22Rv1 (cell line): ENCODE measurements around the gene DYNC1I1.

Source experiments
- H3K27ac ChIP-seq: fragments of 450-650 bp; 2 replicates; pipeline ENCODE4 v1.5.1; 2017
- ZFX ChIP-seq: fragments of 450-650 bp; IDR thresholded peaks from 2 replicates; pipeline ENCODE4 v1.6.1; 2017; ENCODE audit warnings: antibody characterized with exemption, borderline replicate concordance
- TF ChIP-seq, protein P1 (sequence below): fragments of 450-650 bp; IDR thresholded peaks from 2 replicates; pipeline ENCODE4 v1.5.1; 2017; ENCODE audit warnings: mild to moderate bottlenecking

The DYNC1I1 gene

DNA sequence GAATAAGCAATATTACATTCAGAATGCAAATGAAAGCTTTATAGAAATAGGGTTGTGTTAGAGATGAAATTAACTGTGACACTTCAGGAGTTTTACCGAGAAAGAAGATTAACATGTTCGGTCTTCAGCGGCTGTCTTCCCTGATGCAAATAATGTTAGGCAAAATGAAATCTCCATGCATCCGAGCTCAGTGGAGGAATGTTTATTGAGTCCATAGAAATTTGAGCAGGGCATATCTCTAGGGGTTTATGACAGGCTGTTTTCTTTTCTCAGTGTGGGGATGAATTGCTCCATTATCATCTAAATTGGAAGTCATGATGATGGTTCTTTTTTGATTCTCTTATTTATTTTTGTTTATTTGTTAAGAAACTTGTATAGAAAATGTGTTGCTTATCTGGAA, 31.7 kb downstream of the DYNC1I1 start:
- no peak for TF ChIP-seq ZFX
- TF ChIP-seq, protein P1, sequence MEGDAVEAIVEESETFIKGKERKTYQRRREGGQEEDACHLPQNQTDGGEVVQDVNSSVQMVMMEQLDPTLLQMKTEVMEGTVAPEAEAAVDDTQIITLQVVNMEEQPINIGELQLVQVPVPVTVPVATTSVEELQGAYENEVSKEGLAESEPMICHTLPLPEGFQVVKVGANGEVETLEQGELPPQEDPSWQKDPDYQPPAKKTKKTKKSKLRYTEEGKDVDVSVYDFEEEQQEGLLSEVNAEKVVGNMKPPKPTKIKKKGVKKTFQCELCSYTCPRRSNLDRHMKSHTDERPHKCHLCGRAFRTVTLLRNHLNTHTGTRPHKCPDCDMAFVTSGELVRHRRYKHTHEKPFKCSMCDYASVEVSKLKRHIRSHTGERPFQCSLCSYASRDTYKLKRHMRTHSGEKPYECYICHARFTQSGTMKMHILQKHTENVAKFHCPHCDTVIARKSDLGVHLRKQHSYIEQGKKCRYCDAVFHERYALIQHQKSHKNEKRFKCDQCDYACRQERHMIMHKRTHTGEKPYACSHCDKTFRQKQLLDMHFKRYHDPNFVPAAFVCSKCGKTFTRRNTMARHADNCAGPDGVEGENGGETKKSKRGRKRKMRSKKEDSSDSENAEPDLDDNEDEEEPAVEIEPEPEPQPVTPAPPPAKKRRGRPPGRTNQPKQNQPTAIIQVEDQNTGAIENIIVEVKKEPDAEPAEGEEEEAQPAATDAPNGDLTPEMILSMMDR = no peak
- H3K27ac ChIP-seq = no peak overlapping the region

DNA sequence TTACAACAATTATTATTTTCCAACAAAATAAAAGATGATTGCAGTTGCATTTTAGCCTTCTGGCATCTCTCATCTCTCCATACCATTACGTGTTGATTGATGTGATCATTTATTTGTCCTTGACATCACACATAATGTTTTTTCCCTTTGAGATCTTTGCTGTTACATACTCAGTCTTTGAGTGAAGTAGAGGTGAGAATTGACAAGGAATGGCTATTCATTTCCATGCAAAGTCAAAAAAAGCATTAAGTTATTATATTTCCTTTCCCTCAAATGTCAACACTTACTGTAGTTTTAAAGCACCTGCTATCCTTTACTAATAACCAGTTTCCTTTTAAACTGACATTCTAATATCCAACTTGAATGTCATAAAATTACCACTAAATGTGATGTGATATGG, 33.6 kb downstream of the DYNC1I1 start:
- TF ChIP-seq, protein P1 = no peak
- no peak overlapping the region for H3K27ac ChIP-seq

DNA sequence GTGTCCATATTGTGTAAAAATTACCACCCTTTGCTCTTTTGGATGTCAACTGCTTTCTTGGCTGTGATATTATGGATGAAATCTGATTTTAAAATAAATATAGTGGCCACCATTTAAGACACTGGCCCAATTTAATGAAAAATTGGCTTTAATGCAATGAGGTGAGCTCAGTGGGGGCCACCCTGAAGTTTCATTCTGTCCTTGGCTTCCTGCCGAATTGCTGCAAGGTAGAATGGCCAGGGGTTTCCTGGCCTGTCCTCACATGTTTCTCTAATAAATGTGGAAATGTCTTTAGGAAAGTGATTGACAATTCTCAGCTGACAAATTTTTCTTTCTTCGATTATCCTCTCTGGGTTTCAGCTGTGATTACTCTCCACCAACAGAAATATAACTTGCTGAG, 36.0 kb downstream of the DYNC1I1 start:
- no peak for TF ChIP-seq ZFX
- TF ChIP-seq, protein P1 = no peak

DNA sequence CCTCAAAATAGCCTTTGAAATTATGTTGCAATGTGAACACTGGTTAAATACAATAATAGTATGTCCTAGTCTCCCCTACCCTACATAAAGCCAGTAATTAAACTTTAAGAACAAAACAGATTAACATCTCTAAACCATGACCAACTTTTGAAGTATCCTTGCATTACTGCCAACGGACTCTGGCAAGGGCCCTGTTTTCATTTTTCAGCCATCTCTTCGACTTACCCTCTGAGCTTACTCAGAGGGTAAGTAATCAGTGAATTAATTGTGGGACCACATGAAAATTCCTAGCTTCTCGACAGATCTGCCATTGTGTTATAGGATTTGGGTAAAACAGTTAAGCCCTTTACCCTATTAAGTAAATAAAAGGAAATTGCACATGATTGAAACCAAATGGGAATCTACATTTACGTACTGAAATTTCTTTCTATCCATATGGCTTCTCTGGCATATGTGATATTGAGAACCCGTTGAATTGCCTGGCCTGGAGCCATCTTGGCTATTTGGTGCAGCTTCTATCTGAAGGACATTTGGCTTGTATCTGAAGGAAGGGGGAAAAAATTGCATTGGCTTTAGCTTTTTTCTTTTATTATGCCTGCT, 39.6 kb downstream of the DYNC1I1 start:
- H3K27ac ChIP-seq = no peak overlapping the region
- no peak for TF ChIP-seq ZFX
- TF ChIP-seq, protein P1 = no peak

More for the DNA sequence above, 36.0 kb downstream of the DYNC1I1 start:
- no peak overlapping the region for H3K27ac ChIP-seq

DNA sequence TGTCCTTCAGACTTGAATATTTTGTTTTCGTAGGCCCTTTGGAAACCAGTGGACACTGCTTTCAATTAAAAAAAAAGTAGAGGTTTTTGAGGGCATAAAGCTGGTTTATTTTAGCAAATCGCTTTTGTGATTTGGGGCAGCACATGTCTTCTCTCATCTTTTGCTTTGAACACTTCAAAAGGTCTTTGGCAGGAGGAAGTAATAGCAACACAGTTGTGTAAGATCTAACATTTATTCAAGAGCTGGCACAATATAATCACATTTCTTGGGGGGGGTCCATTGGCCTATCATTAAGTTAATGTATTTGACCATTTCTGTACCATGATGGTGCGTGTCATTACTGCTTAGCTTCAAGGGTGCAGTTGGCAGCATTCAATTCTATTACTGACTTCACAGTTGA, 42.4 kb downstream of the DYNC1I1 start:
- TF ChIP-seq, protein P1 = no peak
- TF ChIP-seq ZFX = no peak
- no peak overlapping the region for H3K27ac ChIP-seq

DNA sequence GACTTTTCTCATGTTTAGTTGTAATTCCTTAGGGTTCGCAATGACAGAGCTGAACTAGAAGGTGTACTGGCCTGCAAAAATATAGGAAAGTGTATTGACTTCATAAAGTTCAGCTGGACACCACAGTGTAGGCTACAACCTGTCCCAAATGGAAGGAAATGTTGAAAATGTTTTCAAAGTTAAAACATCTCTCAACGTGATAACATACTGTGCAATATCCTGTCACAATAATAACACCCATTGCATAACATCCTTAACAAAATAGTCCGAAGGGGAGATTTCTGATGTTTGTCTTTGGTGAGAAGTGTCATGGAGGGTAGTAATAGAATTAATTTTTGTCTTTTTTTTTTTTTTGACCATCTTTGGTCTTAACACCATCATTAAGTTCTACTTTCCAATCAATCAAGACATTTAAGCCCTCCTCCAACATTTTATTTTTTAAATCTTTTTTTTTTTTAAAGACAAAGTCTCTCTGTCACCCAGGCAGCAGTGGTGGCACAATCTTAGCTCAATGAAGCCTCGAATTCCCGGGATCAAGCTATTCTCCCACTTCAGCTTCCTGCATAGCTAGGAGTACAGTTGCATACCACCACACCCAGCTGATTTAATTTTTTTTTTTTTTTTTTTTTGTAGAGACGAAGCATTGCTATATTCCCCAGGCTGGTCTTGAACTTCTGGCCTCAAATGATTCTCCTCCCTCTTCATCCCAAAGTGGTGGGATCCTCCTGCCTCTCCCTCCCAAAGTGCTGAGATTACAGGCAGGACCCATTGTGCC, 45.7 kb downstream of the DYNC1I1 start:
- TF ChIP-seq ZFX = no peak
- TF ChIP-seq, protein P1 = no peak
- H3K27ac ChIP-seq = no peak overlapping the region

DNA sequence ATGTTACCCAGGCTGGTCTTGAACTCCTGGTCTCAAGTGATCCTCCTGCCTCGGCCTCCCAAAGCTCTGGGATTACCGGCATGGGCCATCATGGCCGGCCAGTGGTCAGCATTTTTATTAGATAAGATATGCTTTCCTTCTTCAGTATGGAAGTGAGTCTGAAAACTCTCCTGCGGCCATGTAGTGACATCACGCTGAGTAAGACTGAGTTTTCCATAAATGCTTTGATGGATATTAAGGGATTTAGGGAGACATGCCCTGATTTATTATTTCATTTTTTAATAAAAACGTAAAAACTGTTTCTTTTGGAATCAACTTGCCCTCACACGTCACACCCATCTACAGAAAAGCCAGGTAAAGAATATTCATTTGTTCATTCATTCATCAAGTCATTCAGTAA, 48.4 kb downstream of the DYNC1I1 start:
- TF ChIP-seq, protein P1 = no peak
- TF ChIP-seq ZFX = no peak

More for the DNA sequence above, 48.4 kb downstream of the DYNC1I1 start:
- no peak overlapping the region for H3K27ac ChIP-seq
